ENCODE results near the gene PET117.

- TF ChIP-seq RARB (CRISPR knock-in tag; IDR thresholded peaks at IDR 0.05), result no peak
- no peak for TF ChIP-seq ZFP3 (CRISPR knock-in tag; IDR thresholded peaks at IDR 0.05)
- TF ChIP-seq ZFP30 (CRISPR knock-in tag; IDR thresholded peaks at IDR 0.05), result no peak
- no peak for TF ChIP-seq TCF4 (CRISPR knock-in tag; IDR thresholded peaks at IDR 0.05; ENCODE audit: borderline replicate concordance)
- TF ChIP-seq ZNF70 (CRISPR knock-in tag; IDR thresholded peaks at IDR 0.05), result no peak
- TF ChIP-seq ESRRG (CRISPR knock-in tag; IDR thresholded peaks at IDR 0.05), result no peak
- TF ChIP-seq GLIS3 (CRISPR knock-in tag; IDR thresholded peaks at IDR 0.05), result no peak
- no peak for TF ChIP-seq ZNF8 (CRISPR knock-in tag; IDR thresholded peaks at IDR 0.05)
Measured at GRCh38 chr20:18090044-18090443, 47.6 kb upstream of the PET117 start.
